ENCODE data around the gene KRT32.

Gene KRT32

GRCh38 chr17:41503202-41503601, 36.0 kb upstream of the KRT32 start:
- no peak overlapping the region for H3K4me3 ChIP-seq (ENCODE audit: low read length)
- no peaks in the 10 kb centered on the region for H3F3A ChIP-seq (ENCODE audit: control insufficient read depth, insufficient read depth)
- no peaks in the 10 kb centered on the region for H3K9me3 ChIP-seq (ENCODE audit: control insufficient read depth, insufficient read depth, low read length)
- peaks cover 3% of the 10 kb centered on the region; the same call in 1 of the 2 replicates for H3K4me1 ChIP-seq (ENCODE audit: control insufficient read depth, low read length)
- H3K27ac ChIP-seq (ENCODE audit: low read depth, low read length), result no peak overlapping the region
- H3K36me3 ChIP-seq (ENCODE audit: control insufficient read depth, low read length), result no peaks in the 10 kb centered on the region
- no peaks in the 10 kb centered on the region for H3K79me2 ChIP-seq (ENCODE audit: control insufficient read depth, low read length)
- H3K4me2 ChIP-seq (ENCODE audit: low read length), result no peak overlapping the region
- no peaks in the 10 kb centered on the region for H3K9me2 ChIP-seq (replicated peaks; ENCODE audit: control insufficient read depth, low read length)
- no peaks in the 10 kb centered on the region for H4K20me1 ChIP-seq (ENCODE audit: control insufficient read depth, insufficient read depth, low read depth, low read length)
- no peaks in the 10 kb centered on the region for H3K27me3 ChIP-seq (ENCODE audit: control insufficient read depth, low read length)
- TF ChIP-seq CTCF (IDR thresholded peaks at IDR 0.05; ENCODE audit: low read depth, low read length, poor library complexity, severe bottlenecking) (no peak), EZH2phosphoT487 (IDR thresholded peaks at IDR 0.05; ENCODE audit: borderline replicate concordance, low read length) (no peak)

GRCh38 chr17:41500131-41500911, 33.1 kb upstream of the KRT32 start:
- TF ChIP-seq CTCF (IDR thresholded peaks at IDR 0.05; ENCODE audit: low read depth, low read length, poor library complexity, severe bottlenecking), result no peak
- TF ChIP-seq EZH2phosphoT487 (IDR thresholded peaks at IDR 0.05; ENCODE audit: borderline replicate concordance, low read length), result no peak
- no peaks in the 10 kb centered on the region for H3K9me2 ChIP-seq (replicated peaks; ENCODE audit: control insufficient read depth, low read length)
- peaks cover 10% of the 10 kb centered on the region for H3K4me1 ChIP-seq (ENCODE audit: control insufficient read depth, low read length)
- no peaks in the 10 kb centered on the region for H3F3A ChIP-seq (ENCODE audit: control insufficient read depth, insufficient read depth)
- no peak overlapping the region for H3K4me3 ChIP-seq (ENCODE audit: low read length)
- H4K20me1 ChIP-seq (ENCODE audit: control insufficient read depth, insufficient read depth, low read depth, low read length), result no peaks in the 10 kb centered on the region
- H3K27me3 ChIP-seq (ENCODE audit: control insufficient read depth, low read length), result no peaks in the 10 kb centered on the region
- H3K79me2 ChIP-seq (ENCODE audit: control insufficient read depth, low read length), result no peaks in the 10 kb centered on the region
- no peaks in the 10 kb centered on the region for H3K36me3 ChIP-seq (ENCODE audit: control insufficient read depth, low read length)
- H3K4me2 ChIP-seq (ENCODE audit: low read length), result no peak overlapping the region
- no peak overlapping the region for H3K27ac ChIP-seq (ENCODE audit: low read depth, low read length)
- no peaks in the 10 kb centered on the region for H3K9me3 ChIP-seq (ENCODE audit: control insufficient read depth, insufficient read depth, low read length)

- Histone ChIP-seq H3K4me3 (ENCODE audit: low read length) (no peak overlapping the region), H3K79me2 (ENCODE audit: control insufficient read depth, low read length) (no peaks in the 10 kb centered on the region), H3K4me2 (ENCODE audit: low read length) (no peak overlapping the region), H3K4me1 (ENCODE audit: control insufficient read depth, low read length) (peaks cover 10% of the 10 kb centered on the region), H4K20me1 (ENCODE audit: control insufficient read depth, insufficient read depth, low read depth, low read length) (no peaks in the 10 kb centered on the region), H3K27ac (ENCODE audit: low read depth, low read length) (no peak overlapping the region), H3K9me3 (ENCODE audit: control insufficient read depth, insufficient read depth, low read length) (no peaks in the 10 kb centered on the region), H3F3A (ENCODE audit: control insufficient read depth, insufficient read depth) (no peaks in the 10 kb centered on the region), H3K36me3 (ENCODE audit: control insufficient read depth, low read length) (no peaks in the 10 kb centered on the region), H3K27me3 (ENCODE audit: control insufficient read depth, low read length) (no peaks in the 10 kb centered on the region), H3K9me2 (replicated peaks; ENCODE audit: control insufficient read depth, low read length) (no peaks in the 10 kb centered on the region)
- TF ChIP-seq CTCF (IDR thresholded peaks at IDR 0.05; ENCODE audit: low read depth, low read length, poor library complexity, severe bottlenecking) (no peak), EZH2phosphoT487 (IDR thresholded peaks at IDR 0.05; ENCODE audit: borderline replicate concordance, low read length) (no peak)
Measured at GRCh38 chr17:41499714-41500113, 32.5 kb upstream of the KRT32 start.
